GM12878 (cell line): ENCODE results near the gene OR7A17.

Experiments used
- BCL11A ChIP-seq: IDR thresholded peaks from 2 replicates; pipeline ENCODE4 v1.6.1; 2011; ENCODE audit warnings: low read depth, low read length
- EP300 ChIP-seq, 2 experiments: fragments of 150-350 bp in 1 of 2; IDR thresholded peaks; 2 replicates each; pipeline ENCODE4 v1.6.1; 2011 to 2012; ENCODE audit warnings: low read depth in 2 of 2, low read length in 2 of 2, borderline replicate concordance in 1 of 2, improper control_type of control experiment in 1 of 2, inconsistent platforms in 1 of 2; ENCODE audit not compliant: control insufficient read depth in 1 of 2
- GABPA ChIP-seq: IDR thresholded peaks from 2 replicates; pipeline ENCODE4 v1.6.1; 2014; ENCODE audit warnings: antibody characterized with exemption, low read depth, mild to moderate bottlenecking, inconsistent platforms
- POLR2AphosphoS5 ChIP-seq: IDR thresholded peaks from 2 replicates; pipeline ENCODE4 v1.6.1; 2011; ENCODE audit warnings: mild to moderate bottlenecking, low read length, inconsistent platforms
- ZBTB40 ChIP-seq: fragments of 450-650 bp; IDR thresholded peaks from 2 replicates; pipeline ENCODE4 v1.6.1; 2016; ENCODE audit warnings: mild to moderate bottlenecking, moderate library complexity, borderline replicate concordance

- TF ChIP-seq POLR2AphosphoS5 (no peak), ZBTB40 (no peak), EP300 (IDR thresholded peaks at IDR 0.05; ENCODE audit: borderline replicate concordance in 1 of 2, control insufficient read depth in 1 of 2, low read depth in 2 of 2, low read length in 2 of 2) (no peak), GABPA (no peak), BCL11A (no peak)
Observed at GRCh38 chr19:14843578-14843977, 42.4 kb downstream of the OR7A17 start.
